ENCODE data around the gene SP8. TPM values are rescaled to one million over a fixed set of nuclear protein-coding genes. Genes with fewer than 3 reads are reported as not detected.

Gene SP8
- polyA plus RNA-seq, 1 donor (not counting 4 experiments of a cell fraction or from before 2014, with no cell fraction given): 0.17 TPM

GRCh38 chr7:20831956-20832355 lies 45.3 kb upstream of the SP8 start:
- no peak for TF ChIP-seq EZH2 (IDR thresholded peaks at IDR 0.05; ENCODE audit: low read length)
- no peak for TF ChIP-seq CTCF (optimal IDR thresholded peaks at IDR 0.05 in 1 of 3, IDR thresholded peaks at IDR 0.05 in 1 of 3, conservative IDR thresholded peaks at IDR 0.05 in 1 of 3; ENCODE audit: extremely low read depth in 1 of 3, insufficient read depth in 2 of 3, low read length in 3 of 3)
- Histone ChIP-seq H3K27me3 (ENCODE audit: control insufficient read depth, extremely low read depth, insufficient read depth, low read length) (no peaks in the 10 kb centered on the region), H3K4me1 (ENCODE audit: control insufficient read depth, extremely low read depth, insufficient read depth, low read length) (no peaks in the 10 kb centered on the region), H2AFZ (ENCODE audit: control insufficient read depth, low read length) (no peak overlapping the region), H3K36me3 (ENCODE audit: control insufficient read depth in 2 of 2, extremely low read depth in 1 of 2, insufficient read depth in 2 of 2, low read length in 2 of 2) (no peaks in the 10 kb centered on the region), H3K27ac (ENCODE audit: control insufficient read depth, insufficient read depth, low read length) (no peak overlapping the region), H3K9ac (ENCODE audit: control insufficient read depth, extremely low read depth, insufficient read depth, low read length) (no peak overlapping the region), H3K9me1 (ENCODE audit: control insufficient read depth, extremely low read depth, insufficient read depth, low read length) (no peaks in the 10 kb centered on the region), H4K20me1 (ENCODE audit: control insufficient read depth, extremely low read depth, insufficient read depth, low read length) (no peaks in the 10 kb centered on the region), H3K79me2 (ENCODE audit: control insufficient read depth, insufficient read depth, low read length) (no peaks in the 10 kb centered on the region), H3K9me3 (ENCODE audit: control insufficient read depth, low read depth, low read length) (no peaks in the 10 kb centered on the region), H3K4me2 (ENCODE audit: control insufficient read depth, extremely low read depth, insufficient read depth, low read depth, low read length) (no peak overlapping the region), H3K4me3 (ENCODE audit: control insufficient read depth in 2 of 3, extremely low read depth in 1 of 3, insufficient read depth in 2 of 3, low read depth in 1 of 3, low read length in 3 of 3) (no peak overlapping the region)
- dilution Hi-C loops (cut with MboI; ENCODE audit: extremely low pct_ligation_motif_present, low sequenced_read_pairs): no loop called here
- DNase-seq (ENCODE audit: low read depth, low spot score) (no peak), FAIRE-seq (no peak)

- no peaks in the 10 kb centered on the region for H3K79me2 ChIP-seq (ENCODE audit: control insufficient read depth, insufficient read depth, low read length)
- H3K27me3 ChIP-seq (ENCODE audit: control insufficient read depth, extremely low read depth, insufficient read depth, low read length): no peaks in the 10 kb centered on the region
- H3K9me1 ChIP-seq (ENCODE audit: control insufficient read depth, extremely low read depth, insufficient read depth, low read length): no peaks in the 10 kb centered on the region
- dilution Hi-C loops (cut with MboI; ENCODE audit: extremely low pct_ligation_motif_present, low sequenced_read_pairs): no loop called here
- H3K4me3 ChIP-seq (ENCODE audit: control insufficient read depth in 2 of 3, extremely low read depth in 1 of 3, insufficient read depth in 2 of 3, low read depth in 1 of 3, low read length in 3 of 3): no peak overlapping the region
- no peaks in the 10 kb centered on the region for H3K9me3 ChIP-seq (ENCODE audit: control insufficient read depth, low read depth, low read length)
- no peak overlapping the region for H3K9ac ChIP-seq (ENCODE audit: control insufficient read depth, extremely low read depth, insufficient read depth, low read length)
- no peaks in the 10 kb centered on the region for H3K36me3 ChIP-seq (ENCODE audit: control insufficient read depth in 2 of 2, extremely low read depth in 1 of 2, insufficient read depth in 2 of 2, low read length in 2 of 2)
- H3K4me1 ChIP-seq (ENCODE audit: control insufficient read depth, extremely low read depth, insufficient read depth, low read length): no peaks in the 10 kb centered on the region
- no peak for FAIRE-seq
- no peak overlapping the region for H2AFZ ChIP-seq (ENCODE audit: control insufficient read depth, low read length)
- TF ChIP-seq EZH2 (IDR thresholded peaks at IDR 0.05; ENCODE audit: low read length) (no peak), CTCF (optimal IDR thresholded peaks at IDR 0.05 in 1 of 3, IDR thresholded peaks at IDR 0.05 in 1 of 3, conservative IDR thresholded peaks at IDR 0.05 in 1 of 3; ENCODE audit: extremely low read depth in 1 of 3, insufficient read depth in 2 of 3, low read length in 3 of 3) (no peak)
- no peak overlapping the region for H3K27ac ChIP-seq (ENCODE audit: control insufficient read depth, insufficient read depth, low read length)
- H3K4me2 ChIP-seq (ENCODE audit: control insufficient read depth, extremely low read depth, insufficient read depth, low read depth, low read length): no peak overlapping the region
- DNase-seq (ENCODE audit: low read depth, low spot score): no peak
- H4K20me1 ChIP-seq (ENCODE audit: control insufficient read depth, extremely low read depth, insufficient read depth, low read length): no peaks in the 10 kb centered on the region
Measured at GRCh38 chr7:20831451-20831850, 44.8 kb upstream of the SP8 start.
